Peyer's patch (tissue), 4 donors: ENCODE results near the gene SLC27A2.

Experiments
- CTCF ChIP-seq, 6 experiments: fragments of 450-650 bp in 4 of 6; fragments of 200-600 bp in 2 of 6; sonication (generic) in 1 of 6; IDR thresholded peaks; one replicate each; pipeline ENCODE4 v1.5.1; 2017 to 2019; ENCODE audit warnings: antibody characterized with exemption in 6 of 6, mild to moderate bottlenecking in 3 of 6, moderate library complexity in 1 of 6
- POLR2A ChIP-seq, 2 donors: fragments of 450-650 bp; IDR thresholded peaks; one replicate each; pipeline ENCODE4 v1.5.1; 2017; ENCODE audit warnings: antibody characterized with exemption in 2 of 2, mild to moderate bottlenecking in 2 of 2, moderate library complexity in 2 of 2

- no peak for TF ChIP-seq CTCF (IDR thresholded peaks at IDR 0.05)
- no peak for TF ChIP-seq POLR2A (IDR thresholded peaks at IDR 0.05)
Measured at GRCh38 chr15:50231761-50232160, 49.8 kb downstream of the SLC27A2 start.
